ENCODE measurements around the gene MMP28.

DNA sequence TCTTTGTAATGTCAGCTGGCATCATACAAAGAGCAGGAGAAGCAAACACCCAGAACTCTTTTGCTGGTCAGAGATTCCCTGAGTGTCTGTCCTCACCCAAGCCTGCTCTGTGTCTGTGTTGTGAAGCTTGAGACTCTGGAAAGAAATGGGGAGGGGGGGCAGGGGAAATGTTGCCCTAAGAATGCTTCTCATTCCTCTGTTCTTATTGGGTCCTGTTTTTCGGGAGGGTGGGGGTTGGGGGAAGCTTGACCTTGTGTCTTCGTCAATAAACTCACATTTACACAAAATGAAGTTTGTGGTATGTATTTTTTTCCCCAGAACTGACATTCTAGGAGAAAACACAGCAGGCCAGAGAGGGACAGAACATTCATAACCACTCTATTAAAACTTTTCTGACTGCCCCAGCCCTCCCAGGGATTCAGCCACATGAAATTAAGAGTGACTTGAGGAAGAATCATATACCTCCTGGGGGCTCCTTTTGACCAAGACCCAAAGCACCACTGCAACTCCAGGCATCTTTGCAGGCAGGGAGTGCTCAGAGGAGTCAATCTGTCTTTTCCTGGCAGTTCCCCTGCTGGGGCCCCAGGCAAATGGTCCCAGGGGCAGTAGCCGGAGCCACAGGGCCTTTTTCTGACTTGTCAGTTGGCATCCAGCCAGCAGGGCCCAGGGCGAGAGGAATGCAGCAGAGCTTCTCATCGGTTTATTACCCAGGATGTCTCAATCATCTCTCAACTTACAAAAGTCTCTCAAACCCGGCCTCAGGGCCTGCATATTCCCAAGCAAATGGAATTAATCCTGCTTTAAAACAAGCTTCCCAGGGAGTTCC is 69.1 kb downstream of the MMP28 start:
- no peak for TF ChIP-seq CTCF (IDR thresholded peaks at IDR 0.05; ENCODE audit: insufficient read depth, low read length, poor library complexity, severe bottlenecking)
- TF ChIP-seq EZH2phosphoT487 (conservative IDR thresholded peaks at IDR 0.05; ENCODE audit: low read length): no peak
